ENCODE data around the gene CCDC106. TPM values are rescaled to one million over a fixed set of nuclear protein-coding genes. Genes with fewer than 3 reads are reported as not detected.

Gene CCDC106
- total RNA-seq, 4 donors from 2014 or later: 3.7 to 15.1 (median 8.4) TPM

GRCh38 chr19:55637534-55637933 is 10.5 kb upstream of the CCDC106 start:
- peaks cover 22 to 61% (median 40%) of the 10 kb centered on the region in 4 donors for H3K4me1 ChIP-seq

GRCh38 chr19:55638864-55639359 is 9.1 kb upstream of the CCDC106 start:
- no peak for DNase-seq
- 79 to 100% methylated on average over 2 to 6 of the region's 6 CpGs for WGBS, 2 donors (ENCODE audit: low coverage in 1 of 2)

More at GRCh38 chr19:55637534-55637933, 10.5 kb upstream of the CCDC106 start:
- DNase-seq: no peak
- no peak for TF ChIP-seq EP300 (IDR thresholded peaks at IDR 0.05; ENCODE audit: low read depth)
- TF ChIP-seq CTCF (IDR thresholded peaks at IDR 0.05): no peak
- no peak for TF ChIP-seq POLR2A (IDR thresholded peaks at IDR 0.05)
- no peak for TF ChIP-seq POLR2AphosphoS5 (IDR thresholded peaks at IDR 0.05)
- Histone ChIP-seq H3K36me3 (no peaks in the 10 kb centered on the region), H3K9me3 (no peaks in the 10 kb centered on the region), H3K27me3 (no peaks in the 10 kb centered on the region), H3K27ac (no peak overlapping the region), H3K4me3 (no peak overlapping the region)
- in situ Hi-C loops (cut with MboI; ENCODE audit: low pct_ligation_motif_present in 1 of 4, low pct_unique_long_range_greater_than_20kb in 1 of 4, low sequenced_read_pairs in 3 of 4) (no loop called here), intact Hi-C loops (cut with DNase I; ENCODE audit: low total_unique reads) (no loop called here)
- WGBS, 2 donors (ENCODE audit: low coverage in 1 of 2): 83 to 93% methylated on average over 3 to 11 of the region's 11 CpGs

GRCh38 chr19:55640043-55640576 is 7.9 kb upstream of the CCDC106 start:
- Histone ChIP-seq H3K36me3 (no peaks in the 10 kb centered on the region), H3K27me3 (no peaks in the 10 kb centered on the region), H3K9me3 (no peaks in the 10 kb centered on the region), H3K27ac (peak overlapping the region; percentile 93 to 98 (median 95)), H3K4me1 (peaks cover 25 to 72% (median 53%) of the 10 kb centered on the region in 4 donors), H3K4me3 (peak overlapping the region in 3 of 4 donors; percentile 89 to 99 (median 92))
- 40 to 48% methylated on average over 2 to 38 of the region's 38 CpGs for WGBS, 2 donors (ENCODE audit: low coverage in 1 of 2)
- DNase-seq: peak; percentile 73
- intact Hi-C loops (cut with DNase I; ENCODE audit: low total_unique reads) (no loop called here), in situ Hi-C loops (cut with MboI; ENCODE audit: low pct_ligation_motif_present in 1 of 4, low pct_unique_long_range_greater_than_20kb in 1 of 4, low sequenced_read_pairs in 3 of 4) (no loop called here)
- TF ChIP-seq POLR2A (IDR thresholded peaks at IDR 0.05): no peak
- TF ChIP-seq POLR2AphosphoS5 (IDR thresholded peaks at IDR 0.05): peak in 2 of 3 donors; percentile 19 to 26
- TF ChIP-seq EP300 (IDR thresholded peaks at IDR 0.05; ENCODE audit: low read depth): no peak
- TF ChIP-seq CTCF (IDR thresholded peaks at IDR 0.05): peak; percentile 25 to 41 (median 30)

More at GRCh38 chr19:55638864-55639359, 9.1 kb upstream of the CCDC106 start:
- TF ChIP-seq EP300 (IDR thresholded peaks at IDR 0.05; ENCODE audit: low read depth): no peak
- no peak for TF ChIP-seq POLR2A (IDR thresholded peaks at IDR 0.05)
- peak in 4 of 5 experiments; percentile 20 to 36 (median 32) for TF ChIP-seq CTCF (IDR thresholded peaks at IDR 0.05)
- TF ChIP-seq POLR2AphosphoS5 (IDR thresholded peaks at IDR 0.05): no peak
- peak overlapping the region in 1 of 4 donors; percentile 98 for H3K27ac ChIP-seq
- no peaks in the 10 kb centered on the region for H3K9me3 ChIP-seq
- H3K36me3 ChIP-seq: no peaks in the 10 kb centered on the region
- no peak overlapping the region for H3K4me3 ChIP-seq
- no peaks in the 10 kb centered on the region for H3K27me3 ChIP-seq
- H3K4me1 ChIP-seq: peaks cover 22 to 67% (median 48%) of the 10 kb centered on the region in 4 donors
- intact Hi-C loops (cut with DNase I; ENCODE audit: low total_unique reads) (no loop called here), in situ Hi-C loops (cut with MboI; ENCODE audit: low pct_ligation_motif_present in 1 of 4, low pct_unique_long_range_greater_than_20kb in 1 of 4, low sequenced_read_pairs in 3 of 4) (no loop called here)

GRCh38 chr19:55640577-55641425 is 7.2 kb upstream of the CCDC106 start, which contains the start of gene ZNF580:
Gene ZNF580, plus strand, starts transcription at chr19:55641002. Its CDS starts 1,507 bp downstream, at chr19:55642509.
- intact Hi-C loops (cut with DNase I; ENCODE audit: low total_unique reads) (no loop called here), in situ Hi-C loops (cut with MboI; ENCODE audit: low pct_ligation_motif_present in 1 of 4, low pct_unique_long_range_greater_than_20kb in 1 of 4, low sequenced_read_pairs in 3 of 4) (no loop called here)
- peak; percentile 23 for TF ChIP-seq POLR2A (IDR thresholded peaks at IDR 0.05)
- no peak for TF ChIP-seq CTCF (IDR thresholded peaks at IDR 0.05)
- peak in 1 of 3 donors; percentile 41 for TF ChIP-seq POLR2AphosphoS5 (IDR thresholded peaks at IDR 0.05)
- Histone ChIP-seq H3K27me3 (no peaks in the 10 kb centered on the region), H3K36me3 (no peaks in the 10 kb centered on the region), H3K27ac (peak within 1 kb of the TSS; percentile 93 to 98 (median 95)), H3K4me1 (peaks cover 24 to 68% (median 47%) of the 10 kb centered on the region in 4 donors), H3K4me3 (peak within 1 kb of the TSS; percentile 89 to 99 (median 92)), H3K9me3 (no peaks in the 10 kb centered on the region)
- peak; percentile 68 for DNase-seq
- WGBS, 2 donors (ENCODE audit: low coverage in 1 of 2): 0 to 1% methylated on average over 1 to 38 of the region's 89 CpGs

Measured in transverse colon (tissue), 4 donors.